Endometrial microvascular endothelial cells (primary cell): ENCODE results near the gene SLC52A3. TPM values are rescaled to one million over a fixed set of nuclear protein-coding genes. Genes with fewer than 3 reads are reported as not detected.
"Not testable (repeated sequence)": the region's sequence is repeated elsewhere in the genome, so short reads cannot be mapped to it uniquely, and the experiment has no call there.

Experiments used
- in situ Hi-C: cut with HindIII; loops from 2 replicates; pipeline ENCODE4 v1.10.0; 2017; ENCODE audit warnings: low sequenced_read_pairs, low pct_unique_long_range_greater_than_20kb; ENCODE audit errors: inconsistent ontology term
- total RNA-seq: library from RNA; depleted of rRNA; stranded (reverse); fragments of >200 nt; gene quantifications from one replicate; pipeline ENCODE4 v1.2.3, GENCODE V29; 2015; ENCODE audit errors: inconsistent ontology term

Gene SLC52A3
- not detected for total RNA-seq

DNA sequence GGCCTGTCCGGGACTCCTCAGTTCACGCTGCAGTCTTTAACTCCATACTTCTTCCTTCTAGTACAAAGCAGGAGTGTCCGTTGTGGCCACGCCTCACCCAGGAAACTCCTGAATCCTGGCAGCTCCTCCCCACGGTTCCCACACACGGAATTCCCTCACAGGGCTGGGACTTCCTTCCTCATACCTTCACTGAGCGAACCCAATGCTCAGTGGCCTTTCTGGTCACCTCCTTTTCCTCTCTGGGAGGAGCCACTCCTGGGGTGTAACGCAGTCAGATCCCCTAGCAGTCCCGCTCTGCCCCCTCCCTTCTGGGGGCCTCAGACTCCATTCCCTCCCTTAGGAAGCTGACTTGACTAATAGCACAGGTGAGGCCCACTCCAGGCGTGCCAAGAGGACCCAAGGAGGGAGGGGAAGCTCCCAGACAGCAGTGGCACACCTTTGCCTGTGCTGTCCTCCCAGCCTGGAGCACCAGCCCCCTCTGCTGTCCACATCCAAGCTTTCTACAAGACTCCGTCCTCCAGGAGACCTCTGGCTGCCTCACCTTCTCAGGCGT is at the start of gene SLC52A3:
TSS of gene SLC52A3 (minus strand) at position 75 of the 553 bp plus-strand sequence. CDS start 2,726 bp downstream, outside the sequence.
- in situ Hi-C loops: no loop called here

GRCh38 chr20:815914-816606 is 47.8 kb upstream of the SLC52A3 start:
- in situ Hi-C loops: no loop called here

GRCh38 chr20:815226-815625 is 46.9 kb upstream of the SLC52A3 start:
- in situ Hi-C loops: no loop called here

DNA sequence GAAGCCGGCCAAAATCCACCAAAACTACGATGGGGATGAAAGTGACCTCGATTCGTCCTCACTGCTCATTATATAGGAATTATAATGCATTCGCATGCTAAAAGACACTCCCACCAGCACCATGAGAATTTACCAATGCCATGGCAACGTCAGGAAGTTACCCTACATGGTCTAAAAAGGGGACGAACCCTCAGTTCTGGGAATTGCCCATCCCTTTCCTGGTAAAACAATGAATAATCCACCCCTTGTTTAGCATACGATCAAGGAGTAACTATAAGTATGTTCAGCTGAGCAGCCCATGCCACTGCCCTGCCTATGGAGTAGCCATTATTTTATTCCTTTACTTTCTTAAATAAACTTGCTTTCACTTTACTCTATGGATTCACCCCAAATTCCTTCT is 45.1 kb upstream of the SLC52A3 start:
- in situ Hi-C loops: no loop called here

GRCh38 chr20:812435-812814 is 44.1 kb upstream of the SLC52A3 start:
- in situ Hi-C loops: not testable (repeated sequence)

GRCh38 chr20:811776-812434 is 43.6 kb upstream of the SLC52A3 start:
- in situ Hi-C loops: not testable (repeated sequence)

- in situ Hi-C loops: no loop called here
Observed at GRCh38 chr20:805713-806112, 37.4 kb upstream of the SLC52A3 start.

DNA sequence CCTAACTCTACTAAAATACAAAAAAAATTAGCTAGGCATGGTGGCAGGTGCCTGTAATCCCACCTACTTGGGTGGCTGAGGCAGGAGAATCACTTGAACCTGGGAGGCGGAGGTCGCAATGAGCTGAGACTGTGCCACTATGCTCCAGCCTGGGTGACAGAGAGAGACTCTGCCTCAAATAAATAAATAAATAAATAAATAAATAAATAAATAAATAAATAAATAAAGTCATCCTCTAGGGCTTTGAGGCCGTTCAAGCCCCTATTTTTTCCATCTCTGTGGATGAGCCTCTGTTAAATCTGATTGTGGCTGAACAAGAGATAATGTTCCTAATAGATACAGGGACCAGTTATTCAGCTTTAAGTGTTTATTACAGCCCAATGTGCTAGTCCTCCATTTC is 33.4 kb upstream of the SLC52A3 start:
- in situ Hi-C loops: no loop called here

- in situ Hi-C loops: not testable (repeated sequence)
Observed at GRCh38 chr20:800026-800425, 31.7 kb upstream of the SLC52A3 start.

DNA sequence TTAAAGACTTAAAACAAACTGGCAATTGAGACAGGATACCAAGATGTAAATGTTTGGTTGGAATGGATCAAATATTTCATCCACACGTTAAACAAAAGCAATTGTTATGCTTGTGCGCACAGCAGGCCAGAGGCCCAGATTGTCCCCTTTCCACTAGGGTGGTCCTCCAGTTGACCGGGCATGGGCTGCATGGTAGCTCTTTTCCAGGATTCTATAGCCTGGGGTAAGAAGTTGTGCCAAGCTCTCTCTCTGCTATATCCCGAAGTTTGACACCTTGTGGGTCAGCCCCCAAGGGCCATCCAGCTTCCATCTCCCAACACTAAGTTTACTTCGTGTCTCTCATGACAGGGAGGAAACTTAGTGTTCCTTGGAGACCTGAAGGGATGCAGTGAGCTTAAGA is 30.4 kb upstream of the SLC52A3 start:
- in situ Hi-C loops: not testable (repeated sequence)

- in situ Hi-C loops: no loop called here
Observed at GRCh38 chr20:796921-797320, 28.6 kb upstream of the SLC52A3 start.

- in situ Hi-C loops: no loop called here
Observed at GRCh38 chr20:792248-792647, 23.9 kb upstream of the SLC52A3 start.

DNA sequence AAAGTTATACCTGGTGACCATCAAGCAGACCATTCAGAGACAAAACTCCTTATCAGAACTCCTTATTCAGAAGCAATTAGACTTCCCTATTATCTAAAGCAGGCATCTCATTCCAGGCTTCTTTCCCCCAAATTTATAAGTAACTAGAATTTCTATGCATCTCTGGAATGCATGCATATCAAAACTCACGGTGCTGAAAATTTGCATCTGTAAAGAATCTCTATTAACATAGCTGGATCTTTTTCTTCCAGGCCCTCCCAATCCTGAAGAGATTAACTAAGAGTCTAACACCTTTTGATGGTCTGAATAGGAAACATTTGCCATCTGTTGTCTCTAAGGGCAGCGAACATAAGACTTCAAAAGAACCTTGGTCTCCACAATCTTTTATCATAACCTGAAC is 22.8 kb upstream of the SLC52A3 start:
- in situ Hi-C loops: no loop called here

- in situ Hi-C loops: no loop called here
Observed at GRCh38 chr20:787825-788224, 19.5 kb upstream of the SLC52A3 start.

DNA sequence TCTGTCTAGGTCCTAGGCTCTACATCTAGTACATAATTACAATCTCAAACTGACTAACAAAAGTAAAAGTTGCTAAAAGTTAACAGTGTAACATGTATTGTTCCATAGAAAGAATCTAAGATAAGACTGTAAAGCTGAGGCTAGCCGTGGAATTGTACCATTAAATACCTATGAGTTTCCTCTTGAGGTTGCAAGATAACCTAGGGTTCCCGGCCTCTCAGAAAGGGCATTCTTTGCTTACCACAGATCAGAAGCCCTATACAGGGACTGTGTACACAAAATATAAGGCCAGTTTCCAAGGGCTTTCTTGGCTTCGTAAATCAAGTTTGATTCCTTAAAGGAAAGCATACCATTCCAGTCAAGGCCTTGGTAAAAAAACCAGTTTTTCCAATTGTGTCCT is 11.5 kb upstream of the SLC52A3 start:
- in situ Hi-C loops: no loop called here

DNA sequence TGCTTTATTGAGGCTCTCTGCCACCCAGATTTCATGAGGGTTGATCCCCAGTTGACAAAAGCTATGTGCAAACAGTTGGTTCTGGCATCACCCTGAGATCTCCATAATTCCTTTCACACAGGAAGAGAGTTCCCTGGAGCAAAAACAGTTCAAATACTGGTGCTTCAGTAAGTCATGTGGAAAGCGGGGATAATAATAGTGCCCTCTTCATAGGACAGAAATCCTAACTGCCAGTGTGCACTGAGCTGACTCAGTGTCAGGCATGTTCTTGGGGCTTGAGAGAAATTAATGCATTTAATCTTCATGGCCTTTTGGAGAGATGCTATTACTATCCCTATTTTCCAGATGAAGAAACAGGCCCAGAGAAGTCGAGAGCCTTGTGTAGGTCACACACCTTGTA is 7.9 kb upstream of the SLC52A3 start:
- in situ Hi-C loops: no loop called here

GRCh38 chr20:775679-776135 is 7.4 kb upstream of the SLC52A3 start:
- in situ Hi-C loops: no loop called here

- in situ Hi-C loops: no loop called here
Observed at GRCh38 chr20:774660-775057, 6.4 kb upstream of the SLC52A3 start.

DNA sequence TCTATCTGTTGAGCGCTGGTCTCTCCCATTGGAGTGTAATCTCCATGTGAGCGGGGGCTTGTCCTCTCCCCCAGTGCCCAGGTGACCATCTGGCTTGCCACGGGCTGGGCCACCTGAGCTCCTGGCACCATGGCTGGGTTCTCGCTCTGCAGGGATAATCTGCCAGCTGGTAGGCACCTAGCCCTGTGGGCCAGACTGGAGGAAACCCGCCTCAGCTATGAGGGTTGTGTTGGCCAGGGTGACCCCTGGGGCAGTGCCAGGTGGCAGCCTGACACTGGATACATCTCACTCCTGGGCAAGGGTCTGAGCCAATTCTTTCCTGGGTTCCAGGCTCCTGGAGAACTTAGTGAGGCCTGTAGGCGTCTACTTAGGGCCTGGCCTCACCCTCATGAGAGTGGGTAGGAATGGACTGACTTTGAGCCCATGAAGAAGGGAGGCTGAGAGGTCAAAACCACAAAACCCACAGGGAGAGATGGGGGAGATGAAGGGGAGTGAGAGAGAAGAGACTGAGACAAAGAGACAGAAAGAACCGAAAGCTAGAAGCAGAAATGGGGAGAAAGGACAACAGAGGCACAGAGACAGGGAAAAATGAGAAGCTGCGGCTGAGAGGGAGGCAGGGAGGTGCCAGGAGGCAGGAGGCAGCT is 5.8 kb upstream of the SLC52A3 start:
- in situ Hi-C loops: no loop called here

GRCh38 chr20:772806-773205 is 4.5 kb upstream of the SLC52A3 start:
- in situ Hi-C loops: no loop called here
